Subcutaneous abdominal adipose tissue (tissue), 5 donors: Measurements from ENCODE around the gene PTCD1.

Source experiments
- H3K27ac ChIP-seq: one replicate; pipeline ENCODE4 v1.7.0; 2013; ENCODE audit warnings: low read depth, mild to moderate bottlenecking, inconsistent platforms, low read length, moderate library complexity
- H3K27me3 ChIP-seq, 5 donors: one replicate each; pipeline ENCODE4 v1.7.0; 2013; ENCODE audit warnings: low read length in 5 of 5, inconsistent platforms in 1 of 5; ENCODE audit not compliant: control insufficient read depth in 5 of 5, insufficient read depth in 4 of 5
- H3K36me3 ChIP-seq, 5 donors: one replicate each; pipeline ENCODE4 v1.7.0; 2013; ENCODE audit warnings: low read length in 5 of 5; ENCODE audit not compliant: control insufficient read depth in 5 of 5, insufficient read depth in 5 of 5
- H3K4me1 ChIP-seq, 5 donors: one replicate each; pipeline ENCODE4 v1.7.0; 2013; ENCODE audit warnings: low read length in 5 of 5, mild to moderate bottlenecking in 3 of 5, moderate library complexity in 1 of 5; ENCODE audit not compliant: control insufficient read depth in 5 of 5, insufficient read depth in 5 of 5
- H3K4me3 ChIP-seq, 5 donors: one replicate each; pipeline ENCODE4 v1.7.0; 2013; ENCODE audit warnings: low read length in 5 of 5, low read depth in 1 of 5
- H3K9ac ChIP-seq, 5 donors: one replicate each; pipeline ENCODE4 v1.7.0; 2013; ENCODE audit warnings: low read length in 5 of 5, mild to moderate bottlenecking in 4 of 5, moderate library complexity in 3 of 5
- H3K9me3 ChIP-seq, 5 donors: one replicate each; pipeline ENCODE4 v1.7.0; 2013; ENCODE audit warnings: low read length in 5 of 5; ENCODE audit not compliant: control insufficient read depth in 5 of 5
- donor health status: healthy.
- donor health status: healthy.
- donor health status: healthy.
- donor health status: healthy.
- donor health status: healthy.

The PTCD1 gene

DNA sequence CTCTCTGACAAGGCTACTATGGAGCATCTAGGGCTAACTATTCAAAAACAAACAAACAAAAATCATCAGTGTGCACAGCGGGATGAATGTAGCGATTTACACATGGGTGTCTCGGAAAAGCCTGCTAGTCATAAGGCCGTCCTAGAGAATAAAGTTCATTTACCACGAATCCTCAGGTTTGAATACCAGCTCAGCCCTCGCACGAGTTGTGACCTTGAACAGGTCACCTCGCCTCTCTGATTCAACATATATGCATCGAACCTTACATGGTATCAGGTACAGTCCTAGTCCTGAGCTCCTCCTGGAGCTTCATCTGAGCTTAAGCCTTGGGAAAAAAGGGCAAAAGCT lies 26.8 kb upstream of the PTCD1 start:
- no peaks in the 10 kb centered on the region for H3K27me3 ChIP-seq
- H3K4me1 ChIP-seq: peaks cover 7 to 39% (median 31%) of the 10 kb centered on the region in 5 donors
- H3K36me3 ChIP-seq: peaks cover 0 to 12% (median 9%) of the 10 kb centered on the region in 5 donors

GRCh38 chr7:99461221-99461620 lies 22.6 kb upstream of the PTCD1 start:
- Histone ChIP-seq H3K4me1 (peaks cover 7 to 33% (median 27%) of the 10 kb centered on the region in 5 donors), H3K9ac (peak overlapping the region in 1 of 5 donors; percentile 36), H3K36me3 (peaks cover 0 to 52% (median 46%) of the 10 kb centered on the region in 5 donors), H3K27me3 (no peaks in the 10 kb centered on the region), H3K27ac (no peak overlapping the region), H3K9me3 (no peaks in the 10 kb centered on the region), H3K4me3 (no peak overlapping the region)

More for the DNA sequence above, 26.8 kb upstream of the PTCD1 start:
- H3K9me3 ChIP-seq: no peaks in the 10 kb centered on the region
- H3K27ac ChIP-seq: peak overlapping the region; percentile 80
- H3K4me3 ChIP-seq: peak overlapping the region; percentile 91 to 100 (median 99)
- peak overlapping the region; percentile 88 to 97 (median 96) for H3K9ac ChIP-seq

- Histone ChIP-seq H3K9me3 (no peaks in the 10 kb centered on the region), H3K36me3 (peaks cover 0 to 58% (median 52%) of the 10 kb centered on the region in 5 donors), H3K9ac (no peak overlapping the region), H3K27ac (no peak overlapping the region), H3K4me1 (peaks cover 7 to 31% (median 23%) of the 10 kb centered on the region in 5 donors), H3K4me3 (no peak overlapping the region), H3K27me3 (no peaks in the 10 kb centered on the region)
These were observed 22.1 kb upstream of the PTCD1 start for GRCh38 chr7:99460651-99461050.

GRCh38 chr7:99459087-99459486 lies 20.5 kb upstream of the PTCD1 start:
- no peaks in the 10 kb centered on the region for H3K27me3 ChIP-seq
- H3K4me1 ChIP-seq: peaks cover 2 to 17% (median 10%) of the 10 kb centered on the region in 5 donors
- no peak overlapping the region for H3K27ac ChIP-seq
- H3K9ac ChIP-seq: no peak overlapping the region
- H3K9me3 ChIP-seq: no peaks in the 10 kb centered on the region
- H3K36me3 ChIP-seq: peaks cover 0 to 73% (median 67%) of the 10 kb centered on the region in 5 donors
- no peak overlapping the region for H3K4me3 ChIP-seq

DNA sequence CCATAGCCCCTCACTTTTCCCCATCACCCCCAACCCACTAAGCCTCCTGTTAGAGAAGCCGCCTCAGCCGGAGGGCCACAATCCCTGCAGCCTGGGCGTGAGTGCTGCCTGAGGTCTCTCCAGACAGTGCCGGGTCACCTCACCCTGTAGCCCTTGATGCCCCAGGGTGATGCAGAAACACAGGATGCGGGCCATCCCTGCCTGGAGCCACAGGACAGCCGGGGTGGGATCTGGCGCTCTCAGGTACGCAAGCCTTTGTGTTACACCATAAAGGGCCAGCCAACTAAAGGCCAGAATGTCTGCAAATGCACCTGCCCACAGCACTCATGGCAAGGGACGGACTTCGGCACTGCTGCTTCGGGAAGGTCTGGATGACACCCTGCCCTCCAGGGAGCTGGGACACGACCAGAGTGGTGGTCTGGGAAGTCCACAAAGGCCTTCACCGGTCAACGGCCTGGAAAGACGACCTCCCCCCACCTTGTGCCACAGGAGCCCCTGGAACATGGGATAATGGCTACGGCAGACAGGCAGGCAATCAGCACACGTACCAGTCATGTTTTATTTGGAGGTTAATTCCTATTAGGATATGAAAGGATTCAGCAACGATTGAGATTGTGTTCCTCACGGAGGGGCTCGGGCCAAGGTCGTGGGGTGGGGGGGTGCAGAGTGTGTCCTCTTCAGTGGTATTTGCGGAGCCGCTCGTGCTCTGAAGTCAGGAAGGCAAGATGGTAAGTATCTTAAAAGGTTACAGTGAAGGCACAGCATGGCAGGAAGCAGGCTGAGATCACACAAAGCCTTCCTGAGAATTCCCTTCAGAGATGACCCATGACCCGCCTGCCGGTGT lies 19.3 kb upstream of the PTCD1 start:
- no peaks in the 10 kb centered on the region for H3K27me3 ChIP-seq
- no peaks in the 10 kb centered on the region for H3K9me3 ChIP-seq
- H3K4me1 ChIP-seq: peaks cover under 1 to 13% (median 10%) of the 10 kb centered on the region in 5 donors
- peaks cover 0 to 80% (median 74%) of the 10 kb centered on the region in 5 donors for H3K36me3 ChIP-seq
- H3K27ac ChIP-seq: no peak overlapping the region
- no peak overlapping the region for H3K4me3 ChIP-seq
- H3K9ac ChIP-seq: no peak overlapping the region

- no peaks in the 10 kb centered on the region for H3K9me3 ChIP-seq
- no peaks in the 10 kb centered on the region for H3K27me3 ChIP-seq
- H3K4me1 ChIP-seq: peaks cover 1 to 17% (median 13%) of the 10 kb centered on the region in 5 donors
- H3K36me3 ChIP-seq: peaks cover 0 to 84% (median 82%) of the 10 kb centered on the region in 5 donors
- H3K9ac ChIP-seq: no peak overlapping the region
- no peak overlapping the region for H3K27ac ChIP-seq
- no peak overlapping the region for H3K4me3 ChIP-seq
These were observed 18.6 kb upstream of the PTCD1 start for GRCh38 chr7:99457050-99457649.

DNA sequence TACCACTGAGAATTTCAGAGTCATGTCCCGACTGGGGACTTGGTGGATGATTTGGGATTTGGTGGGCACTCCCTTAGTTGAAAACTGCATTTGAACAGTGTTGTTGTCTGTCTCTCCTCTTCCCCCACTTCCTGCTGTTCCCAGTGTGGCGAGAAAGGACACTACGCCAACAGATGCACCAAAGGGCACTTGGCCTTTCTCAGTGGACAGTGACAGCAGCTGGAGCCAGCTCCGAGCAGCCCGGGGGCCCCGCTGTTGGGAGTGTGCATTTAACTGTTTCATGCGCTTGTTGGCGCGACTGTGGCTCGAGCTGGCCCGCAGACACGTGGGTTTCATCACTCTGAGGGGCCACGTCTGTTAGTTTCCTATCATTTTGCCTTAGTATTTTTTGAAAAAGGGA lies 17.7 kb upstream of the PTCD1 start:
- peaks cover 0 to 91% (median 89%) of the 10 kb centered on the region in 5 donors for H3K36me3 ChIP-seq
- H3K4me1 ChIP-seq: peaks cover 1 to 22% (median 16%) of the 10 kb centered on the region in 5 donors
- H3K27me3 ChIP-seq: no peaks in the 10 kb centered on the region
- H3K4me3 ChIP-seq: no peak overlapping the region
- H3K27ac ChIP-seq: no peak overlapping the region
- no peaks in the 10 kb centered on the region for H3K9me3 ChIP-seq
- H3K9ac ChIP-seq: no peak overlapping the region

- H3K4me3 ChIP-seq: no peak overlapping the region
- peaks cover 0 to 95% (median 92%) of the 10 kb centered on the region in 5 donors for H3K36me3 ChIP-seq
- no peaks in the 10 kb centered on the region for H3K9me3 ChIP-seq
- H3K27me3 ChIP-seq: no peaks in the 10 kb centered on the region
- no peak overlapping the region for H3K27ac ChIP-seq
- peaks cover 1 to 24% (median 16%) of the 10 kb centered on the region in 5 donors for H3K4me1 ChIP-seq
- H3K9ac ChIP-seq: no peak overlapping the region
These were observed 17.3 kb upstream of the PTCD1 start for GRCh38 chr7:99455874-99456273.

DNA sequence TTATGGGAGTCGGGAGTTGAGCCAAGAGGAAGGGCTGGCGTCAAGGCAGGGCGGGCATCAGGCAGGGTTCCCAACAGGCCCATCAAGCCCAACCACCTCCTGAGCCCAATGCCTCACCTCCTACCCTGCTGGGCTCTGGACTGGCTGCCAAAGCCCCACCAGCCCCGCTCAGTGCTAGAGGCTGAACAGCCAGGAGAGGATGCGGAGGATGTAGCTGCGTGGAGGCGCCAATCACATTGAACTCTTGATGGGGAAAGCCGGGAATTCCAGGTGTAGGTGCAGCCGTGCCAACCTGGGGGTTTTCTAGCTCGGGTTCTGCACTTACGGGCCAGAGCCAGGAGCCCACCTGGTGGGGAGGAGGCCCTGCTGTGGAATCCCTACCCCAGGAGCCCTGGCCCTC lies 14.5 kb upstream of the PTCD1 start:
- no peak overlapping the region for H3K9ac ChIP-seq
- H3K27ac ChIP-seq: no peak overlapping the region
- peaks cover 0 to 100% (median 95%) of the 10 kb centered on the region in 5 donors for H3K36me3 ChIP-seq
- H3K4me3 ChIP-seq: no peak overlapping the region
- H3K9me3 ChIP-seq: no peaks in the 10 kb centered on the region
- H3K27me3 ChIP-seq: no peaks in the 10 kb centered on the region
- peaks cover 1 to 27% (median 12%) of the 10 kb centered on the region in 5 donors for H3K4me1 ChIP-seq

GRCh38 chr7:99452541-99452940 lies 13.9 kb upstream of the PTCD1 start:
- Histone ChIP-seq H3K27ac (no peak overlapping the region), H3K4me3 (no peak overlapping the region), H3K4me1 (peaks cover 0 to 27% (median 12%) of the 10 kb centered on the region in 5 donors), H3K36me3 (peaks cover 0 to 100% (median 95%) of the 10 kb centered on the region in 5 donors), H3K27me3 (no peaks in the 10 kb centered on the region), H3K9ac (no peak overlapping the region), H3K9me3 (no peaks in the 10 kb centered on the region)
